SK-N-MC (cell line): ENCODE measurements around the gene NGEF.
"Not testable (repeated sequence)": the region's sequence is repeated elsewhere in the genome, so short reads cannot be mapped to it uniquely, and the experiment has no call there.

Experiments
- DNase-seq: peaks from one replicate; pipeline ENCODE4 v3.0.0-alpha.2; 2011; ENCODE audit warnings: low read depth, low spot score
- H3K27ac ChIP-seq: fragments of 200-600 bp; sonication (generic); 2 replicates; pipeline ENCODE4 v1.5.1; 2016; ENCODE audit warnings: mixed run types
- H3K36me3 ChIP-seq: fragments of 200-600 bp; sonication (generic); 2 replicates; pipeline ENCODE4 v1.6.1; 2017; ENCODE audit warnings: antibody characterized with exemption, low read length, mixed read lengths; ENCODE audit not compliant: insufficient read depth
- H3K4me3 ChIP-seq: fragments of 200-600 bp; sonication (generic); 2 replicates; pipeline ENCODE4 v1.5.1; 2016
- H3K9ac ChIP-seq: fragments of 200-600 bp; sonication (generic); 2 replicates; pipeline ENCODE4 v1.8.0; 2017; ENCODE audit warnings: mixed run types, mixed read lengths; ENCODE audit not compliant: insufficient read length
- H3K9me3 ChIP-seq: fragments of 200-600 bp; sonication (generic); 2 replicates; pipeline ENCODE4 v1.6.1; 2017; ENCODE audit warnings: low read depth, mild to moderate bottlenecking, antibody characterized with exemption, low read length, moderate library complexity, mixed read lengths
- EZH2 ChIP-seq: fragments of 200-600 bp; sonication (generic); IDR thresholded peaks from one replicate; pipeline ENCODE4 v1.6.1; 2017; ENCODE audit warnings: antibody characterized with exemption
- FOXP2 ChIP-seq: optimal IDR thresholded peaks from 2 replicates; pipeline ENCODE3; 2011; ENCODE audit warnings: mild to moderate bottlenecking, moderate library complexity; ENCODE audit not compliant: insufficient read depth; ENCODE audit errors: extremely low read length, control extremely low read depth
- POLR2AphosphoS5 ChIP-seq: IDR thresholded peaks from 2 replicates; pipeline ENCODE4 v1.6.1; 2012; ENCODE audit warnings: mild to moderate bottlenecking, low read depth, low read length, borderline replicate concordance

The NGEF gene

GRCh38 chr2:233058717-233059546 lies 45.9 kb upstream of the NGEF start:
- no peak overlapping the region for H3K9ac ChIP-seq
- H3K4me3 ChIP-seq: no peak overlapping the region
- H3K9me3 ChIP-seq: no peaks in the 10 kb centered on the region
- no peak for DNase-seq
- no peaks in the 10 kb centered on the region for H3K36me3 ChIP-seq
- no peak overlapping the region for H3K27ac ChIP-seq
- no peak for TF ChIP-seq POLR2AphosphoS5
- no peak for TF ChIP-seq FOXP2
- no peak for TF ChIP-seq EZH2

GRCh38 chr2:233056961-233057605 lies 44.0 kb upstream of the NGEF start:
- DNase-seq: no peak
- Histone ChIP-seq H3K9ac (no peak overlapping the region), H3K27ac (no peak overlapping the region), H3K36me3 (no peaks in the 10 kb centered on the region), H3K9me3 (no peaks in the 10 kb centered on the region), H3K4me3 (no peak overlapping the region)
- TF ChIP-seq POLR2AphosphoS5: no peak
- no peak for TF ChIP-seq FOXP2

GRCh38 chr2:233055362-233055761 lies 42.3 kb upstream of the NGEF start:
- H3K9me3 ChIP-seq: no peaks in the 10 kb centered on the region
- H3K36me3 ChIP-seq: no peaks in the 10 kb centered on the region
- H3K4me3 ChIP-seq: no peak overlapping the region
- H3K27ac ChIP-seq: no peak overlapping the region
- H3K9ac ChIP-seq: no peak overlapping the region
- DNase-seq: no peak
- TF ChIP-seq EZH2: no peak
- TF ChIP-seq FOXP2: no peak
- TF ChIP-seq POLR2AphosphoS5: no peak

GRCh38 chr2:233053928-233054784 lies 41.1 kb upstream of the NGEF start:
- TF ChIP-seq EZH2: no peak
- no peak for TF ChIP-seq FOXP2
- TF ChIP-seq POLR2AphosphoS5: no peak
- H3K9ac ChIP-seq: no peak overlapping the region
- no peak overlapping the region for H3K4me3 ChIP-seq
- H3K9me3 ChIP-seq: no peaks in the 10 kb centered on the region
- DNase-seq: no peak
- no peak overlapping the region for H3K27ac ChIP-seq
- no peaks in the 10 kb centered on the region for H3K36me3 ChIP-seq

- H3K4me3 ChIP-seq, DNase-seq, H3K9me3 ChIP-seq, H3K27ac ChIP-seq, H3K9ac ChIP-seq, H3K36me3 ChIP-seq: not testable (repeated sequence)
Measured at GRCh38 chr2:233052517-233052916, 39.5 kb upstream of the NGEF start.

- H3K4me3 ChIP-seq: no peak overlapping the region
- no peaks in the 10 kb centered on the region for H3K9me3 ChIP-seq
- no peak overlapping the region for H3K27ac ChIP-seq
- no peak for DNase-seq
- no peaks in the 10 kb centered on the region for H3K36me3 ChIP-seq
- H3K9ac ChIP-seq: no peak overlapping the region
- TF ChIP-seq EZH2 (no peak), POLR2AphosphoS5 (no peak), FOXP2 (no peak)
Measured at GRCh38 chr2:233051241-233052149, 38.4 kb upstream of the NGEF start.

GRCh38 chr2:233049194-233049761 lies 36.2 kb upstream of the NGEF start:
- Histone ChIP-seq H3K9ac (no peak overlapping the region), H3K27ac (no peak overlapping the region), H3K36me3 (no peaks in the 10 kb centered on the region), H3K4me3 (no peak overlapping the region), H3K9me3 (no peaks in the 10 kb centered on the region)
- no peak for TF ChIP-seq FOXP2
- TF ChIP-seq POLR2AphosphoS5: no peak
- TF ChIP-seq EZH2: no peak
- DNase-seq: no peak
